Neutrophil (primary cell): Measurements from ENCODE around the gene OAF.
A peak's percentile ranks its signal among the peaks of the same experiment; 100 is the strongest.

ENCODE experiments used
- H3K27ac ChIP-seq: fragments of 200-600 bp; sonication (generic); 2 replicates; pipeline ENCODE4 v1.5.1; 2016; ENCODE audit warnings: mild to moderate bottlenecking, moderate library complexity
- H3K27me3 ChIP-seq: fragments of 200-600 bp; sonication (generic); 2 replicates; pipeline ENCODE4 v1.6.0; 2016; ENCODE audit warnings: mild to moderate bottlenecking
- H3K36me3 ChIP-seq: fragments of 200-600 bp; sonication (generic); 2 replicates; pipeline ENCODE4 v1.5.1; 2017
- H3K4me1 ChIP-seq, 2 experiments: fragments of 200-600 bp in 1 of 2; sonication (generic) in 1 of 2; 1 replicate in 1 of 2; 2 replicates in 1 of 2; pipeline versions ENCODE4 v1.5.1 to v1.6.1; 2013 to 2016; ENCODE audit warnings: low read depth in 1 of 2, low read length in 1 of 2, mild to moderate bottlenecking in 1 of 2, moderate library complexity in 1 of 2; ENCODE audit not compliant: control insufficient read depth in 1 of 2, insufficient read depth in 1 of 2
- H3K4me3 ChIP-seq, 2 experiments: fragments of 200-600 bp in 1 of 2; sonication (generic) in 1 of 2; 1 replicate in 1 of 2; 2 replicates in 1 of 2; pipeline ENCODE4 v1.5.1; 2013 to 2016; ENCODE audit warnings: low read depth in 1 of 2, low read length in 1 of 2, mild to moderate bottlenecking in 1 of 2, moderate library complexity in 1 of 2
- H3K9me3 ChIP-seq: fragments of 200-600 bp; sonication (generic); 2 replicates; pipeline ENCODE4 v1.5.1; 2016
- CTCF ChIP-seq: fragments of 200-600 bp; sonication (generic); IDR thresholded peaks from 2 replicates; pipeline ENCODE4 v1.5.1; 2016; ENCODE audit warnings: antibody characterized with exemption

The OAF gene

GRCh38 chr11:120221115-120221752 lies 10.4 kb downstream of the OAF start:
- H3K27ac ChIP-seq = no peak overlapping the region
- H3K9me3 ChIP-seq = no peaks in the 10 kb centered on the region
- H3K4me1 ChIP-seq = peaks cover 30 to 31% of the 10 kb centered on the region in 2 experiments
- TF ChIP-seq CTCF = no peak
- H3K4me3 ChIP-seq = no peak overlapping the region
- H3K36me3 ChIP-seq = no peaks in the 10 kb centered on the region
- no peaks in the 10 kb centered on the region for H3K27me3 ChIP-seq

- no peak overlapping the region for H3K27ac ChIP-seq
- H3K9me3 ChIP-seq = no peaks in the 10 kb centered on the region
- no peaks in the 10 kb centered on the region for H3K36me3 ChIP-seq
- no peak for TF ChIP-seq CTCF
- H3K27me3 ChIP-seq = no peaks in the 10 kb centered on the region
- H3K4me1 ChIP-seq = peaks cover 30 to 31% of the 10 kb centered on the region in 2 experiments
- no peak overlapping the region for H3K4me3 ChIP-seq
Observed at GRCh38 chr11:120222916-120223315, 12.1 kb downstream of the OAF start.

- Histone ChIP-seq H3K36me3 (no peaks in the 10 kb centered on the region), H3K27me3 (no peaks in the 10 kb centered on the region), H3K9me3 (no peaks in the 10 kb centered on the region), H3K27ac (no peak overlapping the region), H3K4me1 (peaks cover 30 to 31% of the 10 kb centered on the region in 2 experiments), H3K4me3 (no peak overlapping the region)
- TF ChIP-seq CTCF = no peak
Observed at GRCh38 chr11:120223793-120224192, 13.0 kb downstream of the OAF start.

GRCh38 chr11:120224361-120224760 lies 13.5 kb downstream of the OAF start:
- Histone ChIP-seq H3K27ac (no peak overlapping the region), H3K9me3 (no peaks in the 10 kb centered on the region), H3K4me3 (no peak overlapping the region), H3K36me3 (no peaks in the 10 kb centered on the region), H3K4me1 (peaks cover 30 to 31% of the 10 kb centered on the region in 2 experiments), H3K27me3 (no peaks in the 10 kb centered on the region)
- TF ChIP-seq CTCF = no peak

- Histone ChIP-seq H3K36me3 (no peaks in the 10 kb centered on the region), H3K27me3 (no peaks in the 10 kb centered on the region)
- no peak for TF ChIP-seq CTCF
Observed at GRCh38 chr11:120224972-120225909, 14.4 kb downstream of the OAF start.

More at GRCh38 chr11:120224972-120225909, 14.4 kb downstream of the OAF start:
- Histone ChIP-seq H3K4me1 (peaks cover 30 to 31% of the 10 kb centered on the region in 2 experiments), H3K4me3 (peak overlapping the region; percentile 17 to 29), H3K27ac (no peak overlapping the region), H3K9me3 (no peaks in the 10 kb centered on the region)
